Activated CD8-positive, alpha-beta T cell treated with anti-CD3 and anti-CD28 coated beads for 36 hours (primary cell): ENCODE results near the gene PTPN1. TPM values are rescaled to one million over a fixed set of nuclear protein-coding genes. Genes with fewer than 3 reads are reported as not detected.

Experiments used
- ATAC-seq: fragments of 200-7000 bp; cut with Tn5 transposase; one replicate; pipeline ENCODE4 v1.10.0; 2021; ENCODE audit warnings: mild to moderate bottlenecking, moderate library complexity
- CTCF ChIA-PET: fragments of 350-600 bp; sonication (Branson Sonifier 250); formaldehyde crosslinking; loops from one replicate; lab custom pipeline; 2021; ENCODE audit warnings: antibody characterized with exemption; lab: Charles Lee
- POLR2A ChIA-PET: fragments of 350-600 bp; sonication (Branson Sonifier 250); formaldehyde crosslinking; loops from one replicate; lab custom pipeline; 2021; ENCODE audit warnings: antibody characterized with exemption; lab: Charles Lee
- DNase-seq: peaks from one replicate; pipeline ENCODE4 v3.0.0-alpha.2; 2020
- H3K27ac Mint-ChIP-seq: one replicate; pipeline ENCODE4 v1.8.0; 2021; ENCODE audit warnings: mild to moderate bottlenecking, mixed read lengths
- H3K27me3 Mint-ChIP-seq: one replicate; pipeline ENCODE4 v1.8.0; 2021; ENCODE audit warnings: mixed read lengths
- H3K36me3 Mint-ChIP-seq: one replicate; pipeline ENCODE4 v1.8.0; 2021; ENCODE audit warnings: low read depth, mixed read lengths
- H3K4me1 Mint-ChIP-seq: one replicate; pipeline ENCODE4 v1.8.0; 2021; ENCODE audit warnings: low read depth, mixed read lengths
- H3K4me3 Mint-ChIP-seq: one replicate; pipeline ENCODE4 v1.8.0; 2021; ENCODE audit warnings: mild to moderate bottlenecking, moderate library complexity, mixed read lengths
- H3K9me3 Mint-ChIP-seq: one replicate; pipeline ENCODE4 v1.8.0; 2021; ENCODE audit warnings: mixed read lengths
- intact Hi-C: fragments of 100-400 bp; cut with micrococcal nuclease; formaldehyde crosslinking; loops from one replicate; pipeline ENCODE4 v1.10.0; 2022
- total RNA-seq, 2 experiments: library from RNA; stranded (reverse); gene quantifications; one replicate each; pipeline ENCODE4 v1.2.3, GENCODE V29; 2021
- TF ChIP-seq, protein P1 (sequence below): fragments of 200-600 bp; IDR thresholded peaks from one replicate; pipeline ENCODE4 v1.8.0; 2022; ENCODE audit warnings: antibody characterized with exemption, mild to moderate bottlenecking

Gene PTPN1
- total RNA-seq, 2 experiments from 2014 or later: 65.1 to 66.6 TPM

DNA sequence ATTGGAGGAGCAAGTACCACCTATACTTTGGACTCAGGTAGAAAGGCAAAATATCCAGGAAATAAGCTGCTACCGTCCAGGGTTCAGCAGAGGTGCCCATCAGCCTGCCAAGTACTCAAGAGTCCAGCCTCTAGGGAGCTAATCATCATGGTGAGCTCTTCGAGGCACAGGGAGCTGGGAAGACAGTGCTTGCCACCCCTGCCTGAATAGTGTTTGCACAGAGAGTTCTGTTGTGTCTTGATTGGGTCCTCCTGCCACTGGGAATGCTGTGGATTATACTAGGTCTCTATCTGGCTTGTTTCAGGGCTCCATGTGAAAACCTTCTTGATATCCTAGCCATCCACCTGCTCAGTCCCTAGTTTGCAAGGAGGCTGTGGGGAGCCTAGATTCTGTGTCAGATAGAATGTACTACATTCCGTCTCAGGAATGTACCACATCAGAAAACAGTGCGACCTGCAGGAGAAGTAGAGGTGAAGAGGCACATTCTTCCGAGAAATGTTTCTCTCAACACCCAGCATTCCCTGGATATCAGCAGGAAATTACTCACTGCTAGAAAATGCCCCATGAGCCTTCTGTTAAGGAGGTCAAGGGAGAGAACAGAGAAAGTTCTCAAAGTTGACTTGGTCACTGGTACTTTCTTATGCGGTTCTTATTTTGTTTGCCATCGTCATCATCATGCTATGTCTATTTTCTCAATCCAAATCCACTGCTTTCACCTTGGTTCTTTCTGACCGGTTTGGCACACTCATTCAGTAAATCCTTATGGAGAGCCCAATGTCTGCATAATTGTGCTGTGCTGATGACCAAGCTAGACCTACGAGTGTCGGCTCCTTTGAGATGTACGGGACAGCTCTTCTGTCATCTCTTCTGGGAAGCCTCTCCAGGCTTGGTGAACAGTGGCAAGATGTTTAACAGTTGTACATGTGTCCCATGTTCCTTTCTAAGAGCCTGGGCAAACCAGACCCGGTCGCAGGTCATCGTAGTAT lies 30.7 kb downstream of the PTPN1 start:
- H3K27ac Mint-ChIP-seq: peak overlapping the region; percentile 18
- TF ChIP-seq, protein P1, sequence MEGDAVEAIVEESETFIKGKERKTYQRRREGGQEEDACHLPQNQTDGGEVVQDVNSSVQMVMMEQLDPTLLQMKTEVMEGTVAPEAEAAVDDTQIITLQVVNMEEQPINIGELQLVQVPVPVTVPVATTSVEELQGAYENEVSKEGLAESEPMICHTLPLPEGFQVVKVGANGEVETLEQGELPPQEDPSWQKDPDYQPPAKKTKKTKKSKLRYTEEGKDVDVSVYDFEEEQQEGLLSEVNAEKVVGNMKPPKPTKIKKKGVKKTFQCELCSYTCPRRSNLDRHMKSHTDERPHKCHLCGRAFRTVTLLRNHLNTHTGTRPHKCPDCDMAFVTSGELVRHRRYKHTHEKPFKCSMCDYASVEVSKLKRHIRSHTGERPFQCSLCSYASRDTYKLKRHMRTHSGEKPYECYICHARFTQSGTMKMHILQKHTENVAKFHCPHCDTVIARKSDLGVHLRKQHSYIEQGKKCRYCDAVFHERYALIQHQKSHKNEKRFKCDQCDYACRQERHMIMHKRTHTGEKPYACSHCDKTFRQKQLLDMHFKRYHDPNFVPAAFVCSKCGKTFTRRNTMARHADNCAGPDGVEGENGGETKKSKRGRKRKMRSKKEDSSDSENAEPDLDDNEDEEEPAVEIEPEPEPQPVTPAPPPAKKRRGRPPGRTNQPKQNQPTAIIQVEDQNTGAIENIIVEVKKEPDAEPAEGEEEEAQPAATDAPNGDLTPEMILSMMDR: no peak
- H3K9me3 Mint-ChIP-seq: no peaks in the 10 kb centered on the region
- intact Hi-C loops: no loop called here
- H3K4me3 Mint-ChIP-seq: no peak overlapping the region
- DNase-seq (no peak), ATAC-seq (no peak)
- ChIA-PET POLR2A (interaction anchor here (0.8 to 1.6 kb wide), 5 partner anchors 10 to 26 kb away, joined by 3 to 4 read pairs (median 3); no protein-coding TSS in a partner anchor), CTCF (interaction anchor here (1.0 to 1.6 kb wide), 2 partner anchors 11 to 47 kb away, joined by 3 to 5 read pairs; no protein-coding TSS in a partner anchor)
- H3K36me3 Mint-ChIP-seq: peaks cover 25% of the 10 kb centered on the region
- peaks cover 73% of the 10 kb centered on the region for H3K4me1 Mint-ChIP-seq
- H3K27me3 Mint-ChIP-seq: no peaks in the 10 kb centered on the region

- H3K27ac Mint-ChIP-seq: peak overlapping the region; percentile 18
- intact Hi-C loops: no loop called here
- TF ChIP-seq, protein P1: no peak
- H3K4me1 Mint-ChIP-seq: peaks cover 75% of the 10 kb centered on the region
- ChIA-PET POLR2A (interaction anchor here (0.8 to 1.6 kb wide), 5 partner anchors 11 to 27 kb away, joined by 3 to 4 read pairs (median 3); no protein-coding TSS in a partner anchor), CTCF (interaction anchor here (0.9 to 1.6 kb wide), 3 partner anchors 25 to 372 kb away, joined by 3 to 5 read pairs (median 3); no protein-coding TSS in a partner anchor)
- ATAC-seq: no peak
- no peak overlapping the region for H3K4me3 Mint-ChIP-seq
- H3K27me3 Mint-ChIP-seq: no peaks in the 10 kb centered on the region
- H3K9me3 Mint-ChIP-seq: no peaks in the 10 kb centered on the region
- no peak for DNase-seq
- peaks cover 26% of the 10 kb centered on the region for H3K36me3 Mint-ChIP-seq
These were observed 31.4 kb downstream of the PTPN1 start for GRCh38 chr20:50541606-50542041.

DNA sequence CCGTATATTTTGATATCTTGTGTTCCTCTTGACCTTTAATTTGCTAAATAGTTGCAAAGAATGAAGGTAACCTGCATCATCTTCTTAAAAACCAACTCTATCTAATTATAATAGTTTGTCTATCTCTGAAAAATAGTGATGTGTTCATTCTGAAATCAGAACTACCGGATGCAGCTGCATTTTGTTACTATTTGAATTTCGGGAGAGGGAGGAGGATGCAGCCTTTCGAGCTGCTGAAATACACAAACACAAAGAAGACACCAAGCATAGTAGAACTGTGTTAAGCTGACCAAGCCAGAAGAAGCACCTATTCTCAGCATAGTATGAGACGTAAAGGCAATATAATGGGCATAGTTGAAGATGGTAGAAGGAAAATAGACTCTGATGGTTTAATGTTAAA lies 33.1 kb downstream of the PTPN1 start:
- ChIA-PET POLR2A (interaction anchor here (0.8 kb wide), 1 partner anchor 69 kb away, joined by 3 read pairs; no protein-coding TSS in a partner anchor), CTCF (interaction anchor here (1.3 to 1.4 kb wide), 2 partner anchors 33 to 207 kb away, joined by 3 to 5 read pairs; no protein-coding TSS in a partner anchor)
- H3K9me3 Mint-ChIP-seq: no peaks in the 10 kb centered on the region
- DNase-seq (no peak), ATAC-seq (no peak)
- H3K27ac Mint-ChIP-seq: peak overlapping the region; percentile 63
- H3K27me3 Mint-ChIP-seq: no peaks in the 10 kb centered on the region
- no peak overlapping the region for H3K4me3 Mint-ChIP-seq
- peaks cover 28% of the 10 kb centered on the region for H3K36me3 Mint-ChIP-seq
- TF ChIP-seq, protein P1: no peak
- H3K4me1 Mint-ChIP-seq: peaks cover 71% of the 10 kb centered on the region
- intact Hi-C loops: no loop called here

DNA sequence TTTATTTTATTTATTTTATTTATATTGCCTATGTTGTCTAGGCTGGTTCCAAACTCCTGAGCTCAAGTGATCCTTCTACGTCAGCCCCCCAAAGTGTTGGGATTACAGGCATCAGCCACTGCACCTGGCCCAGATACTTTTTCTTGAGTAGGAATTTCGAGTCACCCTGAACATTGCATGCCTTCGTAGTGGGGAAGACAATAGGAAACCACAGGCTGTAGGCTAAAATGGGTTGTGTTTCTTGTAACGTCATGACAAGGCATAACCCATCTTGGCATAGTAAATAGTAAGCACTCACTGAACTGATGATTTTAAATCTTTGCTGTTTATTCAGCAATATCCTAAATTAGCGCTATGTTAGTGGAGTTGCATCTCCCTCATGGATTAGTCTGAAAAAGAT lies 34.9 kb downstream of the PTPN1 start:
- Mint-ChIP-seq H3K36me3 (peaks cover 39% of the 10 kb centered on the region), H3K27me3 (no peaks in the 10 kb centered on the region), H3K9me3 (no peaks in the 10 kb centered on the region), H3K4me1 (peaks cover 67% of the 10 kb centered on the region), H3K4me3 (no peak overlapping the region), H3K27ac (peak overlapping the region; percentile 69)
- ChIA-PET POLR2A (interaction anchor here (1.0 to 2.1 kb wide), 4 partner anchors 8 to 22 kb away, joined by 3 to 6 read pairs (median 5); no protein-coding TSS in a partner anchor), CTCF (interaction anchor here (0.9 to 1.1 kb wide), 2 partner anchors 10 to 32 kb away, joined by 3 to 4 read pairs; no protein-coding TSS in a partner anchor)
- ATAC-seq (no peak), DNase-seq (no peak)
- TF ChIP-seq, protein P1: no peak
- intact Hi-C loops: no loop called here
